OCI-LY3 (cell line): Measurements from ENCODE around the gene TMEM214.

Source experiments
- CTCF ChIP-seq: fragments of 200-600, 300-600 bp; sonication (generic); IDR thresholded peaks from 2 replicates; pipeline ENCODE4 v1.5.1; 2014; ENCODE audit warnings: antibody characterized with exemption, low read length, low read depth
- EZH2phosphoT487 ChIP-seq: fragments of 200-600 bp; shearing (Covaris generic); IDR thresholded peaks from 2 replicates; pipeline ENCODE4 v1.6.1; 2018; ENCODE audit warnings: antibody characterized with exemption, mixed run types, low read depth

DNA sequence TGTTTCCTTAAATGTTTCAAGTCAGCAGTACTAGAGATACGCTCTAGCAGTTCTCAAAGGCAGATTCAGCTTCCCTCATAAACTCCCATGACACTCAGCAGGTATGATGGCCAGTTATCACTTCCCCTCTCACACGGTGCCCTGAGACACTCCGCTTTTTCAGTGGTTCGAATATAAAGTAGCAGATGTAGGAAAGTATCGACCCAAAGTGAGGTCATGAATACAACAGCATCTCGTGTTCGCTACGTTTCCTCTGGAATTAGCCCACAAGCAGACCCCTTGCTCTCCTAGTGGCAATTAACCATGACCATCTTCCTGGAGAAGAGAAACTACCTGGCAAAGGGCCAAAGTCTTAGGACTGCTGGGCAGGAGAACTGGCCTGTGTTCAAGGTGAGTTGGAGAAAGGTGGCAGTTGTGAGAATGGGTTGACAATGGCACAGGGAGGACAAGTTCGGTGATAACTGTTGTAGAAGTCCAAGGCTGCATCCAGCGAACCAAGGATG is 9.4 kb downstream of the TMEM214 start:
- TF ChIP-seq CTCF (no peak), EZH2phosphoT487 (no peak)
